Measurements from ENCODE around the gene HACD2. TPM values are rescaled to one million over a fixed set of nuclear protein-coding genes. Genes with fewer than 3 reads are reported as not detected.

The HACD2 gene
- total RNA-seq, 3 donors from 2014 or later (not counting 1 experiment from before 2014, with no cell fraction given): 16.1 to 34.1 (median 24.6) TPM

GRCh38 chr3:123623346-123623880, 38.6 kb upstream of the HACD2 start:
- H3K27ac Mint-ChIP-seq: no peak overlapping the region
- H3K4me3 Mint-ChIP-seq: no peak overlapping the region
- 69% methylated on average over 3 of the region's 5 CpGs for WGBS (ENCODE audit: insufficient coverage)
- Histone ChIP-seq H3K36me3 (ENCODE audit: control insufficient read depth, insufficient read depth, low read length) (no peaks in the 10 kb centered on the region), H3K27me3 (ENCODE audit: control insufficient read depth, insufficient read depth, low read length) (no peaks in the 10 kb centered on the region), H3K9me3 (ENCODE audit: control insufficient read depth, insufficient read depth, low read length) (no peaks in the 10 kb centered on the region), H3K4me1 (ENCODE audit: control insufficient read depth, insufficient read depth, low read length) (peaks cover 7% of the 10 kb centered on the region), H3K4me3 (ENCODE audit: low read length) (no peak overlapping the region), H3K27ac (ENCODE audit: low read length) (no peak overlapping the region)
- intact Hi-C loops (cut with micrococcal nuclease): no loop called here
- DNase-seq (no peak), ATAC-seq (no peak)
- no peaks in the 10 kb centered on the region for H3K4me1 Mint-ChIP-seq
- TF ChIP-seq, protein P1, sequence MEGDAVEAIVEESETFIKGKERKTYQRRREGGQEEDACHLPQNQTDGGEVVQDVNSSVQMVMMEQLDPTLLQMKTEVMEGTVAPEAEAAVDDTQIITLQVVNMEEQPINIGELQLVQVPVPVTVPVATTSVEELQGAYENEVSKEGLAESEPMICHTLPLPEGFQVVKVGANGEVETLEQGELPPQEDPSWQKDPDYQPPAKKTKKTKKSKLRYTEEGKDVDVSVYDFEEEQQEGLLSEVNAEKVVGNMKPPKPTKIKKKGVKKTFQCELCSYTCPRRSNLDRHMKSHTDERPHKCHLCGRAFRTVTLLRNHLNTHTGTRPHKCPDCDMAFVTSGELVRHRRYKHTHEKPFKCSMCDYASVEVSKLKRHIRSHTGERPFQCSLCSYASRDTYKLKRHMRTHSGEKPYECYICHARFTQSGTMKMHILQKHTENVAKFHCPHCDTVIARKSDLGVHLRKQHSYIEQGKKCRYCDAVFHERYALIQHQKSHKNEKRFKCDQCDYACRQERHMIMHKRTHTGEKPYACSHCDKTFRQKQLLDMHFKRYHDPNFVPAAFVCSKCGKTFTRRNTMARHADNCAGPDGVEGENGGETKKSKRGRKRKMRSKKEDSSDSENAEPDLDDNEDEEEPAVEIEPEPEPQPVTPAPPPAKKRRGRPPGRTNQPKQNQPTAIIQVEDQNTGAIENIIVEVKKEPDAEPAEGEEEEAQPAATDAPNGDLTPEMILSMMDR (IDR thresholded peaks at IDR 0.05): no peak
- no peaks in the 10 kb centered on the region for H3K36me3 Mint-ChIP-seq
- peaks cover 0 to 2% of the 10 kb centered on the region in 2 donors for H3K27me3 Mint-ChIP-seq (ENCODE audit: low read depth in 2 of 2)
- H3K9me3 Mint-ChIP-seq: no peaks in the 10 kb centered on the region

DNA sequence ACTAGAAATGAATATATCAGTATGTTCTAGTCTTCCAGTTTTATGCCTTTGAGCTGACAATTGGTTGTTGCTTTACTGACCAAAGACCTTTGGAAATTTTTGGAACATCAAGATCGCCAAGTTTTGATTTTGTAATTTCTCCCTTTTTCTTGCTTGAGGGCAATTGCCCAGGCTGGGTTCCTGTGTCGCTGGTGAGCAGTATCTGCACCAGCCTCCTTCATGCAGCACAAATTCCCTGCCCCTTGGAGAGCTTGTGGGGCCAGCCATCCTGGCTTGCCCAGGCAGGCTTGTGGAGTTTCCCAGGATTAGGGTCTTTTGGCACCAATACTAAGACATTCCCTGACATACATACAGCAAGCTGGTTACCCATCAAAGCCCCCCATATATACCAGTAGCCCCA, 37.9 kb upstream of the HACD2 start:
- H3K9me3 Mint-ChIP-seq: no peaks in the 10 kb centered on the region
- no peak overlapping the region for H3K4me3 ChIP-seq (ENCODE audit: low read length)
- ATAC-seq (no peak), DNase-seq (no peak)
- no peaks in the 10 kb centered on the region for H3K9me3 ChIP-seq (ENCODE audit: control insufficient read depth, insufficient read depth, low read length)
- no peak overlapping the region for H3K27ac Mint-ChIP-seq
- H3K27me3 ChIP-seq (ENCODE audit: control insufficient read depth, insufficient read depth, low read length): no peaks in the 10 kb centered on the region
- no peaks in the 10 kb centered on the region for H3K36me3 ChIP-seq (ENCODE audit: control insufficient read depth, insufficient read depth, low read length)
- H3K4me1 Mint-ChIP-seq: no peaks in the 10 kb centered on the region
- H3K4me3 Mint-ChIP-seq: no peak overlapping the region
- peaks cover 10% of the 10 kb centered on the region for H3K4me1 ChIP-seq (ENCODE audit: control insufficient read depth, insufficient read depth, low read length)
- 98% methylated on average over 2 of the region's 2 CpGs for WGBS (ENCODE audit: insufficient coverage)
- TF ChIP-seq, protein P1 (IDR thresholded peaks at IDR 0.05): no peak
- H3K36me3 Mint-ChIP-seq: no peaks in the 10 kb centered on the region
- H3K27me3 Mint-ChIP-seq (ENCODE audit: low read depth in 2 of 2): no peaks in the 10 kb centered on the region
- H3K27ac ChIP-seq (ENCODE audit: low read length): no peak overlapping the region
- intact Hi-C loops (cut with micrococcal nuclease): no loop called here

- 94% methylated on average over 7 of the region's 7 CpGs for WGBS (ENCODE audit: insufficient coverage)
- H3K27me3 ChIP-seq (ENCODE audit: control insufficient read depth, insufficient read depth, low read length): no peaks in the 10 kb centered on the region
- no peak overlapping the region for H3K4me3 ChIP-seq (ENCODE audit: low read length)
- H3K4me1 ChIP-seq (ENCODE audit: control insufficient read depth, insufficient read depth, low read length): peaks cover 10% of the 10 kb centered on the region
- Mint-ChIP-seq H3K4me3 (no peak overlapping the region), H3K9me3 (no peaks in the 10 kb centered on the region), H3K27ac (no peak overlapping the region), H3K27me3 (ENCODE audit: low read depth in 2 of 2) (no peaks in the 10 kb centered on the region), H3K4me1 (no peaks in the 10 kb centered on the region), H3K36me3 (no peaks in the 10 kb centered on the region)
- TF ChIP-seq, protein P1 (IDR thresholded peaks at IDR 0.05): no peak
- H3K27ac ChIP-seq (ENCODE audit: low read length): no peak overlapping the region
- ATAC-seq (no peak), DNase-seq (no peak)
- no peaks in the 10 kb centered on the region for H3K36me3 ChIP-seq (ENCODE audit: control insufficient read depth, insufficient read depth, low read length)
- intact Hi-C loops (cut with micrococcal nuclease): no loop called here
- H3K9me3 ChIP-seq (ENCODE audit: control insufficient read depth, insufficient read depth, low read length): no peaks in the 10 kb centered on the region
These were observed 37.0 kb upstream of the HACD2 start for GRCh38 chr3:123621850-123622189.

- Histone ChIP-seq H3K27ac (ENCODE audit: low read length) (no peak overlapping the region), H3K4me3 (ENCODE audit: low read length) (no peak overlapping the region), H3K27me3 (ENCODE audit: control insufficient read depth, insufficient read depth, low read length) (no peaks in the 10 kb centered on the region), H3K4me1 (ENCODE audit: control insufficient read depth, insufficient read depth, low read length) (peaks cover 10% of the 10 kb centered on the region), H3K9me3 (ENCODE audit: control insufficient read depth, insufficient read depth, low read length) (no peaks in the 10 kb centered on the region), H3K36me3 (ENCODE audit: control insufficient read depth, insufficient read depth, low read length) (no peaks in the 10 kb centered on the region)
- H3K27ac Mint-ChIP-seq: no peak overlapping the region
- H3K4me3 Mint-ChIP-seq: no peak overlapping the region
- no peak for ATAC-seq
- WGBS (ENCODE audit: insufficient coverage): 93% methylated on average over 7 of the region's 7 CpGs
- no peaks in the 10 kb centered on the region for H3K9me3 Mint-ChIP-seq
- no peak for DNase-seq
- H3K27me3 Mint-ChIP-seq (ENCODE audit: low read depth in 2 of 2): no peaks in the 10 kb centered on the region
- TF ChIP-seq, protein P1 (IDR thresholded peaks at IDR 0.05): no peak
- H3K36me3 Mint-ChIP-seq: no peaks in the 10 kb centered on the region
- intact Hi-C loops (cut with micrococcal nuclease): no loop called here
- no peaks in the 10 kb centered on the region for H3K4me1 Mint-ChIP-seq
These were observed 36.5 kb upstream of the HACD2 start for GRCh38 chr3:123621186-123621849.

Measured in natural killer cell (primary cell).